ENCODE data around the gene EDEM3. TPM values are rescaled to one million over a fixed set of nuclear protein-coding genes. Genes with fewer than 3 reads are reported as not detected.
A peak's percentile ranks its signal among the peaks of the same experiment; 100 is the strongest.

EDEM3 gene
- total RNA-seq, 1 donor from 2014 or later, result 15.3 TPM

DNA sequence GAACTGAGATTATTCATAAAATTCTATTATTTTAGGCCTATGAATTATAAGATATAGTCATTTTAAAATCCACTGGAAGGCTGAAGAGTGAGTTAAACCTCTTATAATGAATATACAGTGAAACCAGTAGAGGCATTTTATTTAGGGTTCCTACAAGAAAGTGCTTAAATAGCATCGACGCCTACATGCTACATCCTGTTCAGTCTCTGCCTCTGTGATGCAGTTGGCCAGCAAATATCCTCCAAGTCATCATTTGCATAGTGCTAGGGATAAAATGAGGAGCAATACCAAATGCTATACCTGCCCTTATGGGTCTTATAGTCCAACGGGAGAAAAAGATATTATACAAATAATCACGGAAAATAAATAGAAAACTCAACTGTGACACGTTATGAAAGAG, 59.6 kb downstream of the EDEM3 start:
- DNase-seq (ENCODE audit: low read depth), result no peak
- no peak overlapping the region for H3K4me3 ChIP-seq (ENCODE audit: low read depth, low read length)
- TF ChIP-seq, protein P1, sequence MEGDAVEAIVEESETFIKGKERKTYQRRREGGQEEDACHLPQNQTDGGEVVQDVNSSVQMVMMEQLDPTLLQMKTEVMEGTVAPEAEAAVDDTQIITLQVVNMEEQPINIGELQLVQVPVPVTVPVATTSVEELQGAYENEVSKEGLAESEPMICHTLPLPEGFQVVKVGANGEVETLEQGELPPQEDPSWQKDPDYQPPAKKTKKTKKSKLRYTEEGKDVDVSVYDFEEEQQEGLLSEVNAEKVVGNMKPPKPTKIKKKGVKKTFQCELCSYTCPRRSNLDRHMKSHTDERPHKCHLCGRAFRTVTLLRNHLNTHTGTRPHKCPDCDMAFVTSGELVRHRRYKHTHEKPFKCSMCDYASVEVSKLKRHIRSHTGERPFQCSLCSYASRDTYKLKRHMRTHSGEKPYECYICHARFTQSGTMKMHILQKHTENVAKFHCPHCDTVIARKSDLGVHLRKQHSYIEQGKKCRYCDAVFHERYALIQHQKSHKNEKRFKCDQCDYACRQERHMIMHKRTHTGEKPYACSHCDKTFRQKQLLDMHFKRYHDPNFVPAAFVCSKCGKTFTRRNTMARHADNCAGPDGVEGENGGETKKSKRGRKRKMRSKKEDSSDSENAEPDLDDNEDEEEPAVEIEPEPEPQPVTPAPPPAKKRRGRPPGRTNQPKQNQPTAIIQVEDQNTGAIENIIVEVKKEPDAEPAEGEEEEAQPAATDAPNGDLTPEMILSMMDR (conservative IDR thresholded peaks at IDR 0.05; ENCODE audit: low read depth, low read length), result no peak

DNA sequence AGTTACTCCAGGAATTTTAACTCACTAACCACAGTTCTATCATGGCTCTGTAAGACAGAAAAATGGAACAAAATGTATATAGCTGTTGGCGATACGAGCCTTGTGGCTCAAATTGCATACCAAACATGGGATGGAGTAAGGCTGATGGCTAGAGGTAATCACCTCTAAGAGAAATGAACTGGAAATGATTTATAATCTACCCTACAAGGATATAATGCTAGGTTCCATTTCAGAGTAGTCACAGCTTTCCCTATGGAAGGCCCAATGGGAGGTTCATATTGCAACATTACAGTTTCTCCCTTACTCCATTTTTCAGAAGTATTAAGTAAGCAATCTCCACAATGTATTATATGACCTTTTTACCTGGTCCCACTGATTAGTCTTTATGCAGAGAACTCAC, 61.6 kb downstream of the EDEM3 start:
- no peak overlapping the region for H3K4me3 ChIP-seq (ENCODE audit: low read depth, low read length)
- TF ChIP-seq, protein P1 (conservative IDR thresholded peaks at IDR 0.05; ENCODE audit: low read depth, low read length), result no peak
- no peak for DNase-seq (ENCODE audit: low read depth)

DNA sequence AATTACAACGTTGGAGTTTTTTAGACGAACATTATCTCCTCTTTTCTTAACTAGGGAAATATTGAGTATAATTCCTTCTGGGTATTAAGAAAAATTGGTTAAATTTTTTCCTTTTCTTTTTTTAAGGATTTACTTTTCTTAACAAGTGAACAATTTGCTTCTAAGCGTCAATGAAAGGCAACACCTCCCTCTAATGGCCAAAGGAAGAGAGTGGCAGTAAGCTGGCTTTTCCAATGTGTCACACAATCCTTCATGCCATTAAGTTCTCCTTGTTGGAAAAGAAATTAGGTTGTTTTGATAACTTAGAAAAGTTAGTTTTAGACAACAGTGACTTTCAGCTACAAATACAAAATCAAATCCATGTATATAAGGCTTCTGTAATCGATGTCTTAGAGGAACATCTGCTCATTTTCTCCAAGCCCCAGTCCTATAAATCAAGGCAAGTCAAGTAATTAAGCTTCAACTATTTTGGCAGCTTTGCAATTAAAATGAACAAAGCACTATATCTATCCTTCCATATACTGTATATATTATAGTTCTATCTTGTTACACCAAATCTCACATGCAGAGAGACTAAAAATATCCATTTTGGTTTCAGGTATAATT, 62.8 kb downstream of the EDEM3 start:
- DNase-seq (ENCODE audit: low read depth), result peak; percentile 26
- no peak overlapping the region for H3K4me3 ChIP-seq (ENCODE audit: low read depth, low read length)
- TF ChIP-seq, protein P1 (conservative IDR thresholded peaks at IDR 0.05; ENCODE audit: low read depth, low read length), result peak; percentile 90

DNA sequence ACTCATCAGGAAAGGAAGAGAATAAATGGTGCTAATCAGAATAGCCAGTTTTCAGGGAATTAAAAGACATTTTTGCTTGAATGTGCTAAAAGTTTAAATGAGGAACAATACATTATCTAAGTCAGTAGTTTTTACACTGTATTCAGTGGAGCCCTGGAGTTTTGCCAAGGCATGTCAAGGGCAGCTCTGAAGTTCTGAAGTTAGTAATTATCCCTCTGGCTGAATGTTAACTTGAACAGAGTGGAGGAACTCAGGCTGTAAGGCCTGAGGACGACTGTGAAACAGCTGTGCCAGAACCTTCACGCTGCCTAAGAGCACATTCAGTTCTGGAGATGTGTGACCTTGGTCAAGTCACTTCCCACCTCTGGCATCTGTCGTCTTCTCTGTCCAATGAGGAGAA, 68.1 kb downstream of the EDEM3 start:
- peak; percentile 31 for DNase-seq (ENCODE audit: low read depth)
- H3K4me3 ChIP-seq (ENCODE audit: low read depth, low read length), result no peak overlapping the region
- TF ChIP-seq, protein P1 (conservative IDR thresholded peaks at IDR 0.05; ENCODE audit: low read depth, low read length), result no peak

DNA sequence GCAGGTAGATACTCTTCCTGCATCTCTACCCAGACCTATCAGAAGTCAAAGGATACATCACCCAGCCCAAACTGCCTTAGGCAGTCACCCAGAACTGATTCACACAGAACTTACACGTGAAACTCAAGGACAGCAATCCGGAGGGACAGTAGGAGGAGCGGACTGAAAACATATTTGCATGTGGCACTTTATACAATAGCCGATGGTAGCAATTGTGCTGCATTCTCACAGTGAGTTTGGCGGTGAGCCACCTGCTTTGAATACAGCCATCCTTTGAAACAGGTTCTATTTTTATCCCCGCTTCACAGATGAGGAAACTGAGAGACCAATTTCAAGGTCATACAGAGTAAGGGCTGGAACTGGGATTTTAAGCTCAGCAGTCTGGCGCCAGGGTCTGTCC, 69.5 kb downstream of the EDEM3 start:
- no peak for DNase-seq (ENCODE audit: low read depth)
- TF ChIP-seq, protein P1 (conservative IDR thresholded peaks at IDR 0.05; ENCODE audit: low read depth, low read length), result no peak
- no peak overlapping the region for H3K4me3 ChIP-seq (ENCODE audit: low read depth, low read length)

DNA sequence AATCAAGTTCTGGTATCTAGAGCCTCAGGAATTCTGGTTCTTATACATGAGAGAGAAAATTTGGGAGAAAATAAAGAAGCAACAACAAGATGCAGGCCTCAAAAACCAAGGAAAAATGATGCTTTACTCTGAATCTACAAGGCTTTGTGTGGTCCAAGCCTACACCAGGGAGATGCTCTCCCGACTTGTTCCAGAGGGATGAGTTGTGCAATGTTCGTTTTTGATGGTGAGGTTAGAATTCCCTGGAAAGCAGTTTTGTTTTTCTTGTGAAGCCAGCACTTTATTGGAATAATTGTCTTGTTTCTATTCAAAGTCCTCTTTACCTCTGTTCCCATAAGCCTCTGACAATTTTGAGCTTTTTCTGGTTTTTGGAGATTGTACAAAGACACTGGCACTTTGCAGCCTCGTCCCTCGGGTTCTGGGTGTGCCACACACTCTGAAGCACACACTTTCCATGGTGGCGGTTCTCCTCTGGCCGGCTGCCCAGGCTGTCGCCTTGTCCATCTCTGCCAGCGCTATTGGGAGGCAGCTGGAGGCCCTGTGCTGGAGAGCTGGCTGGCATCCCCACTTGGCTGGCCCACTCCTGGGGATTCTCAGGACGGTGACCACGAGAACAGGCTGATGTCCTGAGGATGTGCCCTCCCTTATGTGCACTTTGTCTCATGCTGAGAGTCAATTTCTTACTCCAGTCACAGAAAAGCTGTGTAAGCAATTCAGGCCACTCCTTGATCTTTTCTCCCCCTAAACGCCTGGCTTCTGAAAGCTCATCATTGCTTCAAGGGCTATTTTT, 70.2 kb downstream of the EDEM3 start:
- H3K4me3 ChIP-seq (ENCODE audit: low read depth, low read length), result no peak overlapping the region
- no peak for DNase-seq (ENCODE audit: low read depth)
- TF ChIP-seq, protein P1 (conservative IDR thresholded peaks at IDR 0.05; ENCODE audit: low read depth, low read length), result no peak
